OCI-LY7 (cell line): ENCODE results near the gene MAEA.

Experiments used
- CTCF ChIP-seq: fragments of 200-600 bp; sonication (generic); conservative IDR thresholded peaks from 2 replicates; pipeline ENCODE4 v1.5.1; 2014; ENCODE audit warnings: mild to moderate bottlenecking, antibody characterized with exemption, low read length, moderate library complexity, mixed read lengths
- EZH2phosphoT487 ChIP-seq: fragments of 200-600 bp; sonication (generic); IDR thresholded peaks from 2 replicates; pipeline ENCODE4 v1.6.1; 2018; ENCODE audit warnings: low read depth, borderline replicate concordance, mild to moderate bottlenecking, mixed run types, antibody characterized with exemption, low read length, moderate library complexity, mixed read lengths

GRCh38 chr4:1299301-1299860 is 9.7 kb downstream of the MAEA start:
- TF ChIP-seq CTCF (no peak), EZH2phosphoT487 (no peak)
